NT2/D1 (cell line): ENCODE results near the gene ADTRP.

ENCODE experiments used
- YY1 ChIP-seq: IDR thresholded peaks from 2 replicates; pipeline ENCODE4 v1.6.1; 2011; ENCODE audit not compliant: insufficient read length, insufficient read depth
- ZNF274 ChIP-seq: IDR thresholded peaks from 2 replicates; pipeline ENCODE4 v1.6.1; 2011; ENCODE audit warnings: mild to moderate bottlenecking, low read depth, low read length

DNA sequence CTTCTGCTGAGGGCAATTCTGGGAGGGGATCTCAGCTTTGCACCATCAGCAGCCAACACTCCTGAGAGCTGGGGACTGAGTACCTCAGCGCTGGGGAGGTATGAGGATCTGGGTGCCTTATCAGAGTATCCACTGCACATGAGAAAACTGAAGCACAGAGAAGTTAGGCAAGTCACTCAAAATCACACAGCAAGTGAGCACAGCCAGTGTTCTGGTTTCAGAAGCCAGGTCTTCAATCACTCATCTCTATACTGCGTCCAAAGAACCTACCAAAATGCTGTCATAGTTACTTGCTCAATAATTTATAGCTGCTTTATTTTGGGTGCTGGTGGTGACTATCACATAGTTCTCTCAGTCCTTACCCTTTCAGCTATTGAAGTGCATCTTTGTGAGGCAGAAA is 5.0 kb downstream of the ADTRP start:
- TF ChIP-seq YY1 = no peak
- no peak for TF ChIP-seq ZNF274
